Gastrocnemius medialis (tissue), 4 donors: ENCODE measurements around the gene QSOX2.

Source experiments
- POLR2A ChIP-seq, 2 donors: fragments of 450-650 bp; IDR thresholded peaks; one replicate each; pipeline ENCODE4 v1.6.1; 2017; ENCODE audit warnings: antibody characterized with exemption in 2 of 2, mild to moderate bottlenecking in 2 of 2, moderate library complexity in 2 of 2
- TF ChIP-seq, protein P1 (sequence below), 5 experiments: fragments of 450-650 bp in 3 of 5; fragments of 200-600 bp in 2 of 5; sonication (generic) in 2 of 5; IDR thresholded peaks in 4 of 5; conservative IDR thresholded peaks in 1 of 5; 1 replicate in 4 of 5; 2 replicates in 1 of 5; pipeline ENCODE4 v1.5.1; 2016 to 2019; ENCODE audit warnings: antibody characterized with exemption in 5 of 5, mild to moderate bottlenecking in 3 of 5, moderate library complexity in 3 of 5

DNA sequence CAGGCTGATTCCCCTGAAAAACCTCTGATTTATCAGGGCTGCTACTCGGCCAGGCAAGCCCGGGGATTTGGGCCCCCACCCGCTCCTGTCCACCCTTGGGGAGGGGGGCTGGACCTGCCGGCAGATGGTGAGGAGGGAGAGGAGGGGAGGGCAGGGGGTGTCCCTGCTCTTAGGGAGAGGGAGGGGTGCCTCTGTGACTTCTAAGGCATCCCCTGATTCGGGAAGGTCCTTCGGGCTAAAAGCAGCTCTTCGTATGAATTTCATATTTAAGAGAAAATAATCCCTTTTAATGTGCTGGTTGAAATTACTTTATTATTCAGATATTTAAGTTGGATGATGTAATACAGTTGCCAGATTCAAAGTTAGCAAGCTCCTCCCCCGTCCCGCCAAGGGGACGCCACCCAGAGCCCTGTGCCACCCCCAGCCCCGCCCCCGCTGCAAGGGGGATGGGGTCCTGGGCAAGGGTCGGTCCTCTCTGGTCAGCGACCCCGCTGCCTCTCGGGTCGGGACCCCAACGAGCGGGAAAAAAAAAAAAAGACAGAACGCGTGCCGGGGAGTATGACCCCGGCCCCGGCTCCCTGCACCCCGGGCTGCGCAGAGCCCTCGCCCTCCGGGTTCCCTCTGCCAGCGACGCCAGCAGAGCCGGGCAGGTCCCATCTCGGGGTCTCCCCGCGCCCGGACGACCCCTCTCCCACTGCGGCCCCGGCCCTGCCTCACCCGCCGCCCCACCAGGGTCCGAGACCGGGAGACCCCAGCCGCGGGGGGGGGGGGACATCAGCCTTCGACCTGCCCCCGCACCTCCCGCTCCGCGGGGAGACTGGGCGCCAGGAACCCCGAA is 53.1 kb downstream of the QSOX2 start:
- TF ChIP-seq, protein P1, sequence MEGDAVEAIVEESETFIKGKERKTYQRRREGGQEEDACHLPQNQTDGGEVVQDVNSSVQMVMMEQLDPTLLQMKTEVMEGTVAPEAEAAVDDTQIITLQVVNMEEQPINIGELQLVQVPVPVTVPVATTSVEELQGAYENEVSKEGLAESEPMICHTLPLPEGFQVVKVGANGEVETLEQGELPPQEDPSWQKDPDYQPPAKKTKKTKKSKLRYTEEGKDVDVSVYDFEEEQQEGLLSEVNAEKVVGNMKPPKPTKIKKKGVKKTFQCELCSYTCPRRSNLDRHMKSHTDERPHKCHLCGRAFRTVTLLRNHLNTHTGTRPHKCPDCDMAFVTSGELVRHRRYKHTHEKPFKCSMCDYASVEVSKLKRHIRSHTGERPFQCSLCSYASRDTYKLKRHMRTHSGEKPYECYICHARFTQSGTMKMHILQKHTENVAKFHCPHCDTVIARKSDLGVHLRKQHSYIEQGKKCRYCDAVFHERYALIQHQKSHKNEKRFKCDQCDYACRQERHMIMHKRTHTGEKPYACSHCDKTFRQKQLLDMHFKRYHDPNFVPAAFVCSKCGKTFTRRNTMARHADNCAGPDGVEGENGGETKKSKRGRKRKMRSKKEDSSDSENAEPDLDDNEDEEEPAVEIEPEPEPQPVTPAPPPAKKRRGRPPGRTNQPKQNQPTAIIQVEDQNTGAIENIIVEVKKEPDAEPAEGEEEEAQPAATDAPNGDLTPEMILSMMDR (IDR thresholded peaks at IDR 0.05 in 4 of 5, conservative IDR thresholded peaks at IDR 0.05 in 1 of 5): no peak
- TF ChIP-seq POLR2A (IDR thresholded peaks at IDR 0.05): no peak
